ENCODE results near the gene UGT3A1.
"Not testable (repeated sequence)": the region's sequence is repeated elsewhere in the genome, so short reads cannot be mapped to it uniquely, and the experiment has no call there.

GRCh38 chr5:36019584-36019983 lies 28.4 kb upstream of the UGT3A1 start:
- not testable (repeated sequence) for TF ChIP-seq CTCF (conservative IDR thresholded peaks at IDR 0.05; ENCODE audit: low read length); EZH2phosphoT487 (IDR thresholded peaks at IDR 0.05; ENCODE audit: borderline replicate concordance, low read depth, low read length)

Measured in OCI-LY7 (cell line).